Measurements from ENCODE around the gene ALDH1L1. TPM values are rescaled to one million over a fixed set of nuclear protein-coding genes. Genes with fewer than 3 reads are reported as not detected.

The ALDH1L1 gene
- total and polyA plus RNA-seq, 2 of the 4 experiments (the other 2 are of a cell fraction): not detected

- no peak for TF ChIP-seq RAD21 (IDR thresholded peaks at IDR 0.05; ENCODE audit: low read length)
- TF ChIP-seq, protein P1, sequence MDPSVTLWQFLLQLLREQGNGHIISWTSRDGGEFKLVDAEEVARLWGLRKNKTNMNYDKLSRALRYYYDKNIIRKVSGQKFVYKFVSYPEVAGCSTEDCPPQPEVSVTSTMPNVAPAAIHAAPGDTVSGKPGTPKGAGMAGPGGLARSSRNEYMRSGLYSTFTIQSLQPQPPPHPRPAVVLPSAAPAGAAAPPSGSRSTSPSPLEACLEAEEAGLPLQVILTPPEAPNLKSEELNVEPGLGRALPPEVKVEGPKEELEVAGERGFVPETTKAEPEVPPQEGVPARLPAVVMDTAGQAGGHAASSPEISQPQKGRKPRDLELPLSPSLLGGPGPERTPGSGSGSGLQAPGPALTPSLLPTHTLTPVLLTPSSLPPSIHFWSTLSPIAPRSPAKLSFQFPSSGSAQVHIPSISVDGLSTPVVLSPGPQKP (IDR thresholded peaks at IDR 0.05; ENCODE audit: borderline replicate concordance, low read depth, low read length): no peak
- TF ChIP-seq MXI1 (IDR thresholded peaks at IDR 0.05; ENCODE audit: borderline replicate concordance, low read depth, low read length): no peak
- TF ChIP-seq POLR2A (IDR thresholded peaks at IDR 0.05; ENCODE audit: low read depth, low read length): no peak
- TF ChIP-seq USF2 (IDR thresholded peaks at IDR 0.05; ENCODE audit: low read depth, low read length): no peak
- Histone ChIP-seq H3K27me3 (ENCODE audit: control insufficient read depth, insufficient read depth, low read length) (peaks cover 20% of the 10 kb centered on the region), H4K20me1 (ENCODE audit: insufficient read depth, low read length) (no peaks in the 10 kb centered on the region), H3K9ac (ENCODE audit: low read depth, low read length) (no peak overlapping the region), H2BK120ac (ENCODE audit: low read depth, low read length) (no peak overlapping the region), H3K23ac (ENCODE audit: low read depth, low read length) (no peak overlapping the region), H3K14ac (replicated peaks; ENCODE audit: low read depth, low read length) (no peak overlapping the region), H3K4me1 (ENCODE audit: control insufficient read depth, insufficient read depth, low read length) (no peaks in the 10 kb centered on the region), H3K56ac (ENCODE audit: extremely low read depth, insufficient read depth, low read length) (no peak overlapping the region), H3K79me1 (ENCODE audit: low read depth in 1 of 2, low read length in 2 of 2) (no peaks in the 10 kb centered on the region), H2BK5ac (ENCODE audit: low read depth, low read length, poor library complexity, severe bottlenecking) (no peak overlapping the region), H2AFZ (replicated peaks; ENCODE audit: low read length, poor library complexity) (no peak overlapping the region), H2BK15ac (ENCODE audit: low read depth, low read length) (no peak overlapping the region), H4K91ac (ENCODE audit: insufficient read depth, low read depth, low read length) (no peak overlapping the region), H3K9me1 (ENCODE audit: insufficient read depth, low read length) (no peaks in the 10 kb centered on the region), H2AK5ac (ENCODE audit: low read depth, low read length) (no peak overlapping the region), H3K27ac (ENCODE audit: insufficient read depth, low read length) (no peak overlapping the region), H3K18ac (ENCODE audit: low read depth, low read length) (no peak overlapping the region), H3K9me3 (ENCODE audit: control insufficient read depth, insufficient read depth, low read length) (no peaks in the 10 kb centered on the region), H3K36me3 (ENCODE audit: control insufficient read depth, insufficient read depth, low read length) (no peaks in the 10 kb centered on the region), H4K5ac (ENCODE audit: low read depth, low read length) (no peak overlapping the region), H2AK9ac (replicated peaks; ENCODE audit: low read depth, low read length, poor library complexity) (no peak overlapping the region), H3K4ac (ENCODE audit: low read depth, low read length) (no peak overlapping the region), H4K8ac (ENCODE audit: low read depth in 2 of 2, low read length in 2 of 2) (no peak overlapping the region), H2BK20ac (ENCODE audit: low read depth, low read length) (no peak overlapping the region), H3K4me2 (ENCODE audit: low read depth, low read length) (no peak overlapping the region), H3K4me3 (ENCODE audit: insufficient read depth, low read depth, low read length) (no peak overlapping the region)
- dilution Hi-C loops (cut with HindIII; ENCODE audit: low sequenced_read_pairs, unreplicated experiment) (no loop called here), in situ Hi-C loops (cut with MboI; ENCODE audit: low sequenced_read_pairs) (loop anchor here (10.0 kb wide), 1 partner anchor 264 kb away; no protein-coding TSS in a partner anchor), intact Hi-C loops (cut with micrococcal nuclease) (no loop called here)
- CTCF ChIA-PET: interaction anchor here (0.6 kb wide), 1 partner anchor 278 kb away, joined by 3 read pairs; no protein-coding TSS in a partner anchor
- WGBS, 2 experiments (ENCODE audit: extremely low coverage in 2 of 2, insufficient read length in 1 of 2): 72% methylated on average over 3 of the region's 10 CpGs; no CpG with 5 or more reads in 1 of the 2 experiments
- DNase-seq: no peak
- POLR2A ChIA-PET (ENCODE audit: unreplicated experiment): no interaction called here
- BruUV-seq (replicated peaks): no TSS peak
- no peak for ATAC-seq (ENCODE audit: low read depth)
Observed at GRCh38 chr3:126111126-126111551, 69.2 kb downstream of the ALDH1L1 start.
